Measurements from ENCODE around the gene OXCT2.

The OXCT2 gene

GRCh38 chr1:39761557-39762260 lies 9.4 kb downstream of the OXCT2 start:
- Histone ChIP-seq H3K79me2 (ENCODE audit: low read length) (no peaks in the 10 kb centered on the region), H3K4me1 (ENCODE audit: low read length) (no peaks in the 10 kb centered on the region), H3K9me2 (replicated peaks; ENCODE audit: insufficient read depth, low read length) (no peaks in the 10 kb centered on the region), H3F3A (ENCODE audit: insufficient read depth, low read length) (no peaks in the 10 kb centered on the region), H3K9ac (ENCODE audit: low read length) (no peak overlapping the region), H3K27ac (ENCODE audit: low read length) (no peak overlapping the region), H3K4me2 (ENCODE audit: low read depth, low read length) (no peak overlapping the region), H3K27me3 (replicated peaks; ENCODE audit: insufficient read depth, low read length) (no peaks in the 10 kb centered on the region), H3K36me3 (replicated peaks; ENCODE audit: insufficient read depth, low read length) (peaks cover 3% of the 10 kb centered on the region; the same call in 1 of the 2 replicates), H3K9me3 (replicated peaks; ENCODE audit: insufficient read depth, low read length) (no peaks in the 10 kb centered on the region), H4K20me1 (ENCODE audit: insufficient read depth, low read length) (no peaks in the 10 kb centered on the region), H3K4me3 (ENCODE audit: low read length) (no peak overlapping the region), H2AFZ (ENCODE audit: low read length) (no peak overlapping the region)
- TF ChIP-seq EZH2phosphoT487 (IDR thresholded peaks at IDR 0.05; ENCODE audit: low read length) (no peak), EZH2 (optimal IDR thresholded peaks at IDR 0.05; ENCODE audit: low read depth, low read length) (no peak), CTCF (IDR thresholded peaks at IDR 0.05; ENCODE audit: low read length) (no peak)
- DNase-seq = no peak

GRCh38 chr1:39761016-39761415 lies 10.1 kb downstream of the OXCT2 start:
- H3K4me3 ChIP-seq (ENCODE audit: low read length) = no peak overlapping the region
- no peaks in the 10 kb centered on the region for H4K20me1 ChIP-seq (ENCODE audit: insufficient read depth, low read length)
- no peaks in the 10 kb centered on the region for H3K9me3 ChIP-seq (replicated peaks; ENCODE audit: insufficient read depth, low read length)
- no peaks in the 10 kb centered on the region for H3K79me2 ChIP-seq (ENCODE audit: low read length)
- no peaks in the 10 kb centered on the region for H3K27me3 ChIP-seq (replicated peaks; ENCODE audit: insufficient read depth, low read length)
- TF ChIP-seq EZH2phosphoT487 (IDR thresholded peaks at IDR 0.05; ENCODE audit: low read length) (no peak), EZH2 (optimal IDR thresholded peaks at IDR 0.05; ENCODE audit: low read depth, low read length) (no peak), CTCF (IDR thresholded peaks at IDR 0.05; ENCODE audit: low read length) (no peak)
- no peaks in the 10 kb centered on the region for H3K9me2 ChIP-seq (replicated peaks; ENCODE audit: insufficient read depth, low read length)
- no peak overlapping the region for H3K9ac ChIP-seq (ENCODE audit: low read length)
- H3K4me2 ChIP-seq (ENCODE audit: low read depth, low read length) = no peak overlapping the region
- no peak overlapping the region for H3K27ac ChIP-seq (ENCODE audit: low read length)
- H3K36me3 ChIP-seq (replicated peaks; ENCODE audit: insufficient read depth, low read length) = peaks cover 3% of the 10 kb centered on the region; the same call in 1 of the 2 replicates
- H2AFZ ChIP-seq (ENCODE audit: low read length) = no peak overlapping the region
- no peak for DNase-seq
- no peaks in the 10 kb centered on the region for H3K4me1 ChIP-seq (ENCODE audit: low read length)
- no peaks in the 10 kb centered on the region for H3F3A ChIP-seq (ENCODE audit: insufficient read depth, low read length)

- no peak for DNase-seq
- Histone ChIP-seq H2AFZ (ENCODE audit: low read length) (no peak overlapping the region), H3K9ac (ENCODE audit: low read length) (no peak overlapping the region), H3K27ac (ENCODE audit: low read length) (no peak overlapping the region), H3K4me3 (ENCODE audit: low read length) (no peak overlapping the region), H3K4me2 (ENCODE audit: low read depth, low read length) (no peak overlapping the region), H3K36me3 (replicated peaks; ENCODE audit: insufficient read depth, low read length) (peaks cover 3% of the 10 kb centered on the region; the same call in 1 of the 2 replicates), H4K20me1 (ENCODE audit: insufficient read depth, low read length) (no peaks in the 10 kb centered on the region), H3K27me3 (replicated peaks; ENCODE audit: insufficient read depth, low read length) (no peaks in the 10 kb centered on the region), H3K4me1 (ENCODE audit: low read length) (no peaks in the 10 kb centered on the region), H3K79me2 (ENCODE audit: low read length) (no peaks in the 10 kb centered on the region), H3K9me3 (replicated peaks; ENCODE audit: insufficient read depth, low read length) (no peaks in the 10 kb centered on the region), H3F3A (ENCODE audit: insufficient read depth, low read length) (no peaks in the 10 kb centered on the region), H3K9me2 (replicated peaks; ENCODE audit: insufficient read depth, low read length) (no peaks in the 10 kb centered on the region)
- TF ChIP-seq EZH2phosphoT487 (IDR thresholded peaks at IDR 0.05; ENCODE audit: low read length) = no peak
- TF ChIP-seq EZH2 (optimal IDR thresholded peaks at IDR 0.05; ENCODE audit: low read depth, low read length) = no peak
- TF ChIP-seq CTCF (IDR thresholded peaks at IDR 0.05; ENCODE audit: low read length) = no peak
Measured at GRCh38 chr1:39760074-39761008, 10.8 kb downstream of the OXCT2 start.
